GM19239 (cell line): Measurements from ENCODE around the gene MOV10.
"Not testable (repeated sequence)": the region's sequence is repeated elsewhere in the genome, so short reads cannot be mapped to it uniquely, and the experiment has no call there.

Experiments used
- DNase-seq: peaks from one replicate; pipeline ENCODE4 v3.0.0; 2011; ENCODE audit warnings: low spot score; ENCODE audit not compliant: insufficient read length
- FAIRE-seq: peaks from 2 replicates; lab custom pipeline; 2011; peaks lifted over from hg19 to GRCh38; lab: Jason Lieb, UNC

MOV10 gene, protein sequence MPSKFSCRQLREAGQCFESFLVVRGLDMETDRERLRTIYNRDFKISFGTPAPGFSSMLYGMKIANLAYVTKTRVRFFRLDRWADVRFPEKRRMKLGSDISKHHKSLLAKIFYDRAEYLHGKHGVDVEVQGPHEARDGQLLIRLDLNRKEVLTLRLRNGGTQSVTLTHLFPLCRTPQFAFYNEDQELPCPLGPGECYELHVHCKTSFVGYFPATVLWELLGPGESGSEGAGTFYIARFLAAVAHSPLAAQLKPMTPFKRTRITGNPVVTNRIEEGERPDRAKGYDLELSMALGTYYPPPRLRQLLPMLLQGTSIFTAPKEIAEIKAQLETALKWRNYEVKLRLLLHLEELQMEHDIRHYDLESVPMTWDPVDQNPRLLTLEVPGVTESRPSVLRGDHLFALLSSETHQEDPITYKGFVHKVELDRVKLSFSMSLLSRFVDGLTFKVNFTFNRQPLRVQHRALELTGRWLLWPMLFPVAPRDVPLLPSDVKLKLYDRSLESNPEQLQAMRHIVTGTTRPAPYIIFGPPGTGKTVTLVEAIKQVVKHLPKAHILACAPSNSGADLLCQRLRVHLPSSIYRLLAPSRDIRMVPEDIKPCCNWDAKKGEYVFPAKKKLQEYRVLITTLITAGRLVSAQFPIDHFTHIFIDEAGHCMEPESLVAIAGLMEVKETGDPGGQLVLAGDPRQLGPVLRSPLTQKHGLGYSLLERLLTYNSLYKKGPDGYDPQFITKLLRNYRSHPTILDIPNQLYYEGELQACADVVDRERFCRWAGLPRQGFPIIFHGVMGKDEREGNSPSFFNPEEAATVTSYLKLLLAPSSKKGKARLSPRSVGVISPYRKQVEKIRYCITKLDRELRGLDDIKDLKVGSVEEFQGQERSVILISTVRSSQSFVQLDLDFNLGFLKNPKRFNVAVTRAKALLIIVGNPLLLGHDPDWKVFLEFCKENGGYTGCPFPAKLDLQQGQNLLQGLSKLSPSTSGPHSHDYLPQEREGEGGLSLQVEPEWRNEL

DNA sequence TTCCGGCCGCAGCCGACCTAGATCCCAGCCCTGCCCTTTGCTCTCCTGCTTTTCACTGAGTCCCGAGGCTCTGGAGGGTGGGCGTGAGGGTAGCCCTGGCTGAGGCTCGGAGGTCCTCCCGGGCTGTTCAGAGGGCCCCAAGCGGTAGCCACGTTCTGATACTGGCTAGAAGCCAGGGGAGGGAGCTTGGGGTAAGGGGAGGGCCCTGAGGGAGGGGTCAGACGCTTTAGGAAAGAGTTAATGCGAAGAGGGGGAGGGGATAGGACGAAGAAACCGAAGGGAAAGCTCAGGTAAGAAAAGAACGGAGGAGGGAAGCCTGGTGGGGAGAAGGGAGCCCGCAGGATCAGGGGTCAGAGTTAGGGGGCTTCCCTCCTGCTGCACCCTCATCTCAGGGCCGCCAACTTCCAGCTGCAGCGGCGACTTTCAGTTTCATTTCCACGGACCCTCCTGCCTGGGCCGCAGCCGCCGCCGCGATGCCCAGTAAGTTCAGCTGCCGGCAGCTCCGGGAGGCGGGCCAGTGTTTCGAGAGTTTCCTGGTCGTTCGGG is at the start of gene MOV10:
TSS of gene MOV10 (plus strand) at position 220 of the 546 bp plus-strand sequence. CDS start at position 474, 254 bp downstream.
- DNase-seq: peak; percentile 62
- peak; percentile 31 for FAIRE-seq

DNA sequence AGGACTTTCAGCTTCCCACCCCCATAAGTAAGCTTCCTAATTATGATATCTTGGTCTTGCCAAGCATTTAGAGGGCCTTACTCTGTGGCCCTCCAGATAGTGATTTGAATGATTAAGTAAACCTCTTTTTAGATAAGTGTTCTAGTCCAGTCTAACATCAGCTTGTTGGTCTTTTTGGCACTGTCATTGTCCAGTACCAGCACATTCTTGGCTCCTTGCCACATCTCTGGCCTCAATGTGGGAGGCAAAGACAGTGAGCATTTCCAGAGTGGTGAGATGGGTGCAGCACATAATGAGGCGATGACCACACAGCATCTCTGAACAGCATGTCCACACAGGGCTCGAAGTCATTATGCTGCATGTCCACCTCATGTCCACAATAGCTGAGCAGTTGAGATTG is 48.8 kb upstream of the MOV10 start:
- DNase-seq (no peak), FAIRE-seq (no peak)

DNA sequence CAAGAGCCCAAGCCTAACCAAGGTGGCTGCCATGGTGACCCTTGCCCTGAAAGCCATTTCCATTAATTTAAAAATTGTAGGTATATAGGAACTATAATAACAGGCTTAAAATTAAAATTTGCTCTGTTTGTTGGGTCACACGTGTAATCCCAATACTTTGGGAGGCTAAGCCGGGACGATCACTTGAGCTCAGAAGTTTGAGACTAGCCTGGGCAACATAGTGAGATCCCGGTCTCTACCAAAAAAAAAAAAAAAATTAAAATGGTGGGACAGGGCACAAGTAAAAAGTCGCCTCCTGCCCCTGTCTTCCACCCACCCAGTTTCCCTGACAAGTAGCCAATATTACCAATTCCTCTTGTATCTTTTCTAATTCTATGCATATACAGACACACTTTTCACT is 48.3 kb upstream of the MOV10 start:
- FAIRE-seq (no peak), DNase-seq (no peak)

DNA sequence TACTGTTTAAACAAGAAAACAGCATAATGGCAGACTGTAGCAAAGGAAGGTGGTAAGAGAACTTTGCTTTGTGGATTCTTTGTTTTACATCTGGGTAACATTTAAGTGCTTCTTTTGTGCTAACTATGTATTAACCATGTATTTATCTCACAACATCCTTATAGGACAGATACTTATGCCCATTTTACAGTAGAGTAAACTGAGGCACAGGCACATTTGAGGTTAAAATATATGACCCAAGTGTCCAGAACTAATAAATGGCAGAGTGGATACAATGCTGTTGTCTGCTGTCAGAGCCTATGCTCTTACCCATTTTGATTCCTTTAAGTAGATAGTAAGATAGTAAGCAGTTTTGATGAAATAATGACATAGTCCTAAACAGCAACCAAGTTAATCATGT is 47.6 kb upstream of the MOV10 start:
- no peak for DNase-seq
- no peak for FAIRE-seq

DNA sequence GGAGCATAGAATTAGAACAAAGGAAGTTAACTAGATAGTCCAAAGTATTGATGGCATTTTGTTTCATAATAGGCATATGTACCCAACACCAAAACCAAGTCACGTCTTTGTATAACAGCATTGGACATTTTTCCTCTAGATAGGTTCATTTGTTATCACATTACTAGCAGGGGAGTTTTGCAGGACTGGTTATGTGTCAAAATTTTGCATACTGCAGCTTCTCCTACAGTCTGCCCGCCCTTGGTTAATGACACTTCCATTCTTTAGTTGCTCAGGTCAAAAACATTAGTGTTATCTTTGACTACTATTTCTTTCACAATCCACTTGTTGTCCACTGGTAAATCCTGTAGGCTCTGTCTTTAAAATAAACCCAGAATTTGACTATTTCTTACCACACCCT is 45.9 kb upstream of the MOV10 start:
- DNase-seq: no peak
- FAIRE-seq: no peak

DNA sequence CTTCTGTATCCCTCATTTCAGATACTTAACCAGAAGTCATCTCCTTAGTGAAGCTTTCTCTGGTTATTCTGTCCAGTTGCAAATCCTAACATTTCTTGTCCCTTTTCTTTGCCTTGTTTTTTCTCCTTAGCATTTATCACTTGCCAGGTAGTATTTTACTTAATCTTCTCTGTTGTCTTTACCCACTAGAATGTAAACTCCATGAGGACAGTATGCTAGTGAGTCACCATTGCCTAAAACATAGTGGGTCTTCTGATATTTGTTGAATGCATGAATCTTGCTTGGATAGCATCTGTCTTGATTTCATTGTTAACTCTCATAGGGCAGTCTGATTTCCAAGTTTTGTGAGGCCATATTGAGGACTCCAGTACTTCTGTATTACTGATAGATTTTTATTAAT is 45.2 kb upstream of the MOV10 start:
- no peak for FAIRE-seq
- DNase-seq: no peak

DNA sequence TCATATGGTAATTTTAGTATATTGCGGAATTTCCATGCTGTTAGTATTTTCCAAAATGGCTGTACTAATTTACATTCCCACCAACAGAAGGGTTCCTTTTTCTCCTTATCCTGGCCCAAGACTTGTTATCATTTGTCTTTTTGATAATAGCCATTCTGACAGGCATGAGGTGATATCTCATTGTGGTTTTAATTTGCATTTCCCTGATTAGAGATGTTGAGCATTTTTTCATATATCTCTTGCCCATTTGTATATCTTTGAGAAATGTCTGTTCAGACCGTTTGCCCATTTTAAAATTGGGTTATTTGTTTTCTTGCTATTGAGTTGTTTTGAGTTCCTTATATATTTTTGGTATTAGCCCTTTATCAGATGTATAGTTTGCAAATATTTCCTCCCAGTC is 40.8 kb upstream of the MOV10 start:
- no peak for DNase-seq
- no peak for FAIRE-seq

DNA sequence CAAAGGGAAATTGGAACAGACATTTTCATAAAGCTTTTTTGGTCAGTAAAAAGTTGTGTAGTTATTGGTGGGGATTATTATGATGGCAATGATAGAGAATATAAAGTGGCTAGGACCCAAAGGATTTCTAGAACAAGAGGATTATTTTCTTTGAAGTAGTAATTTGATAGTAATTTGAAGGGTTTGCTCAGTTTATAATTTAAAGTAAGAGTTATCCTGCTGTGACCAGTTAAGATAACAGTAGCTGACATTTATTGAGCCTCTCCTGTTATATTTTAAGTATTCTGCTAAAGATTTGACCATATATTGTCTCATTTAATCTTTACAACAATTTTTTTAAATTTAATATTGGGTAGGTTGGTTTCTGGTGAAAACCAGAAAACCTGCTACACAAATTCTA is 40.1 kb upstream of the MOV10 start:
- DNase-seq: no peak
- FAIRE-seq: no peak

DNA sequence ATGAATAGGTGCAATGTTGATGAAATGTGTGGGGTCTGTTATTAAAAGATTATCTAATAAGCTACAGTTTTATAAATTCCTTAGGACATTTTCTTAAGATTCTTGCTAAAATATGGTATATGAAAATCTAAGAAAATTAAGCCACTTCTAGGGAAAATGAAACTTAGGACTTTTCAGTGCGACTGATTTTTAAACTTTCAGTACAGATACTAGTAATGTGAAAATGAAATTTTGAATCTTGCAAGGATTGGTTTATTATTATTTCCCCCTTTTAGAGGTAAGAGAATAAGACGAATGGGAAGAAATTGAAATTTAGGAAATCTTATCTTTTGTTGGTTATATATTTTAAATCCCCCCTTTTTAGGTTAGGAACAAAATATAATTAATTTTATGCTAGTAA is 38.4 kb upstream of the MOV10 start:
- FAIRE-seq (no peak), DNase-seq (no peak)

DNA sequence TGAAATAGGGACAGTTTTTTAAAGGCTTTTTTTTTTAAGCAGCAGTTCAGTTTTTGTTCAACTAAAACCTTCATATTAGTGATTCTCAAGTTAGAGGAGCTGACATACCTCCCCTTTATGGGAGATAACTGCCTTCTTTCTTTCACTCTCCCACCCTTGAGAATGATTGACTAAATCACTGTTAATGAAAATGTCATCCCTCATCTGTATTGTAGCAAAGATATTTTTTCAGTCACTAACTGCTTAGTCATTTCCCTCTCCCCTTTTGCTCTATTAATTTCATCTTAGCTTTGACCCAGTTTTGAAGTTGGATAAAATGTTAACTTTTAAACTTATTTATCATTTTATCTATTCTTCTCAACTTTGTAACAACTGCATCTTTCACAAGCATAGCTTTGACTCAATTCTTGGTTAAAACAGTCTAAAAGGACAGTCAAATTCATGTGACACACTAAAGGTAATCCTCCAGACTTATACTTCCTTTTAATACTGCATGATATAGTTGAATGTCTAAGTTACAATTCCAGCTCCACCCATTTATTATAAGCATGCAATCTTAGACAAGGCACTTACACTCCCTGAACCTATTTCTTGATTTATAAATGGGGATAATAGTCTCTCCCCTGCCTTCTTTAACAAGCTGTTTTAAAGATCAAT is 37.7 kb upstream of the MOV10 start:
- FAIRE-seq (no peak), DNase-seq (no peak)

DNA sequence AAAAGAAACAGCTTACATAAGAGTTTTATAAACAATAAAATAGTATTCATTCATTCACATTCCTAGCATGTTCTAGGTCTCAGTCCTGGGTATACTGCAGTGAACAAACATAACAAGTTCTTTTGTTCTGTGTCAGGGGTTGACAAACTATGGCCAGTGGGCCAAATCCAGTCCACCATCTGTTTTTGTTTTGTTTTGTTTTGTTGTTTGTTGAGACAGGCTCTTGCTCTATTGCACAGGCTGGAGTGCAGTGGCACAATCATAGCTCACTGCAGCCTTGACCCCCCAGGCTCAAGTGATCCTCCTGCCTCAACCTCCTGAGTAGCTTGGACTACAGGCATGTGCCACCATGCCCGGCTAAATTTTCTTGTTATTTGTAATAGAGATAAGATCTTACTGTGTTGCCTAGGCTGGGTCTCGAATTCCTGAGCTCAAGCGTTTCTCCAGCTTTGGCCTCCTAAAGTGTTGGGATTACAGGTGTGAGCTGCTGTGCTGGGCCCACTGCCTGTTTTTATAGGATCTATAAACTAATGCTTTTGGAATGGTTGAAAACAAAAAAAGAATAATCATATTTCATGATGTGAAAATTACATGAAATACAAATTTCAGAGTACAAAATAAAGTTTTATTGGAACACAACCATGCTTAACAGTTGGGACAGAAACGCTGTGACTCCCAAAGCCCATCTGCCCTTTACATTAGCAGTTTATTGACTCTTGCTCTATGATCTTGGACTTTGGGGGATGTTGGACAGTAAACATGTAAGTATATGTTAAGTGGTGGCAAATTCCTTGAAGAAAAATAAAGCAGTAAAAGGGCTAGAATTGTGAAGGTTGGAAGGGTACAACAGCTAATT is 37.0 kb upstream of the MOV10 start:
- FAIRE-seq (no peak), DNase-seq (no peak)

DNA sequence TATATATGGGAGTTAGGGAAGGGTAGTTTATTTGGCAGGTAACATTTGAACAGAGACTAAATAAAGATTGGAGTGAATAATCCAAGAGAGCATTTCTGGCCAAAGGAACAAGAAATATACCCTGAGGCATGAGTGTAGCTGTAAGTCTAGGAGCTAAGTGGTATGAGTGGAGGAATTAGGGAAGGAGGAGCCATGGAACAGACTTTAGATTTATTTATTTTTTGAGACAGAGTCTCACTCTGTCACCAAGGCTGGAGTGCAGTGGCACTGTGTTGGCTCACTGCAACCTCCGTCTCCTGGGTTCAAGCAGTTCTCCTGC is 36.4 kb upstream of the MOV10 start:
- no peak for DNase-seq
- FAIRE-seq: no peak

DNA sequence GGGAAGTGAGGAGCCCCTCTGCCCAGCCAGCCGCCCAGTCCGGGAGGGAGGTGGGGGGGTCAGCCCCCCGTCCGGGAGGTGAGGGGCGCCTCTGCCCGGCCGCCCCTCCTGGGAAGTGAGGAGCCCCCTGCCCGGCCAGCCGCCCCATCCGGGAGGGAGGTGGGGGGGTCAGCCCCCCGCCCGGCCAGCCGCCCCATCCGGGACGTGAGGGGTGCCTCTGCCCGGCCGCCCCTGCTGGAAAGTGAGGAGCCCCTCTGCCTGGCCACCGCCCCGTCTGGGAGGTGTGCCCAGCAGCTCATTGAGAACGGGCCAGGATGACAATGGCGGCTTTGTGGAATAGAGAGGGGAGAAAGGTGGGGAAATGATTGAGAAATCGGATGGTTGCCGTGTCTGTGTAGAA is 34.0 kb upstream of the MOV10 start:
- not testable (repeated sequence) for DNase-seq, FAIRE-seq

DNA sequence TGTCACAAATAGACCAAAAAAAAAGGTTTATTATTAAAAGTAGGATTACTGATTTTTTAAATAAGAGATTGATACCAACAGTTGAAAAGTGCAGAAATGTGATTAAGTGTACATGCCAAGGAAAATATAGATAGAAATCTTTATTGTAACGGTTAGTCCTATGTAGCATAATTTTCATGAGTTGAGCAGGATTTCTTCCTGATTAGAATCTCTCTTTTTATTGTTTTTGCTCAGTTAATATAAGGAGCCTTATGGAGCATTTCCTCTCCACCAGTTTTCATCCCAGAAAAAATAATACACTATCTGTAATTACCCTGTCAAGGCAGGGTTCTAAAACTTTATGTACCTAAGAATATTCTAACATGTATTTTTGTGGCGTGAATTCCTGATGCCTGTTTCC is 31.4 kb upstream of the MOV10 start:
- no peak for DNase-seq
- FAIRE-seq: no peak

DNA sequence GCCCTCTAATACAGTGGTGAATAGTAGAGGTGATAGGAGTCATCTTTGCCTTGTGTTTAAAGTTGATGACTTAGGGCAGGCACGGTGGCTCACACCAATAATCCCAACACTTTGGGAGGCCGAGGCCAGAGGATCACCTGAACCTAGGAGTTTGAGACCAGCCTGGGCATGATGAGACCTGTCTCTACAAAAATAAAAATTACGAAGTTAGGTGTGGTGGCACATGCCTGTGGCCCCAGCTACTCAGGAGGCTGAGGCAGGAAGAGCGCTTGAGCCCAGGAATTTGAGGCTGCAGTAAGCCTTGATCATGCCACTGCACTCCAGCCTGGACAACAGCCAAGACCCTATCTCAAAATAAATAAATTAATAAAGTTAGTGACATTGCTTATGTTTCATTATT is 28.2 kb upstream of the MOV10 start:
- DNase-seq: no peak
- no peak for FAIRE-seq

DNA sequence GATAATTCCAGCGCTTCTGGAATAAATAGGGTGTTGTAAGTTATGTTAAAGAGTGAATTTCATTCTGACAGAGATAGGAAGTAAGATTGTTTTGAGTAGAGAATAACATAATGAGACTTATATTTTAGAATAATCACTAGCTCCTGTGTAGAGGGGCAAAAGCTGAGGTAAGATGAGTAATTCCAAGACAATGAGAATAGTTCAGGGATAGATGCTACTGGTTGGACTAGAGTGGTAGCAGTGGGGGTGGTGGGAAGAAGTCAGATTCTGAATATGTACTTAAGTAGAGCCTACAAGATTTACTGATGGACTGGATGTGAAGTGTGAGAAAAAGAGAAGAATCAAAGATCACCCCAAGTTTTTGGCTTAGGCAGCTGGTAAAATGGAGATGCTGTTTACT is 23.3 kb upstream of the MOV10 start:
- no peak for DNase-seq
- FAIRE-seq: no peak

DNA sequence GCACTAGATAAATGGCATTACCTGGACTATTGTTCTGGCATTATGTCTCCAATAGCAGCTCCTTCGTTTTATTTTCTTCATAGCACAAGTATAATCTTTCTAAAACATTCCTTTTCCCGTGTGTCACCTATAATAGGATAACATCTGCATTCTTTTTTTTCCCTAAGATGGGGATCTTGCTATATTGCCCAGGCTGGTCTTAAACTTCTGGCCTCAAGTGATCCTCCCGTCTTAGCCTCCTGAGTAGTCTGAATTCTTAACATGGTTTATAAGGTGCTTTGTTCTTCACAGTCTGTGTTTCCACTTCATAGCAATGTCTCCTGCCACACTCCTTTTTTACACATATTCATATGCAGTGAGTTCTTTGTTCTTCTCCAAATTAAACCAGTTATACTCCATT is 8.6 kb upstream of the MOV10 start:
- DNase-seq: no peak
- FAIRE-seq: no peak

DNA sequence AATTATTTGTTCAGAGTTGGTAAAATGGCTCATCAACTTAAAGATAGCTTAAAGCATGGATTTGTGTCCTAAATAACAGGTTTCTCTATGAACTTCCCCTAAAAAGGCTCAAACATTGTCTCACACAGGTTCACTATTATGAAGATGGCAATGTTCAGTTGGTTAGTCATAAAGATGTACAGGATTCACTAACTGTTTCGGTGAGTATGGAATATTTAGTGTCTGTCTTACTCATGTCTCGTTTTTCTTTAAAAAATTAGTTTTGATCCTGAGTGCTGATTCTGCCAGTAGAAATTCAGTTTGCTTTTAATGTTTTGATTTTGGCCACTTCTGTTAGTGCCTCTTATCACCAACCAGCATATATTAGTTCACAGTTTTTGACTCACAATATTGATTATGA is 7.5 kb upstream of the MOV10 start:
- FAIRE-seq (no peak), DNase-seq (no peak)

DNA sequence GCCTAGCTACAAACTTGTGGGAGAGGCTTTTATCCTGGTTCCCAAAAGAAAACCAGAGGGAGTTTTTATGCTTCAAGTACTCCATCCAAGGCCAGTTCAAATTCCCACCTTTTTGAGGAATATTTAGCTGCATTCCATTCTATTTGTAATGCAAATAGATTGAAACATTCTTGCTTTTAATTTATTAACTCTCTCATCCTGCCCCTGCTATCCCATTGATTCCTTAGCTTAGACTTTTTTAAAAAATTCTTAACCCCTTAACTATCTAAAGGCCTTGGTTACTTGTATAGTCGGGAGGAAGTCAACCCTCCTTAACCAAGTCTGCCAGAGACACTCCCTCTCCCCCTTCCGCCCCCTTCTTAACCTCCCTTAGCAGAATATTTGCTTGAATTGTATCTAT is 2.5 kb upstream of the MOV10 start:
- no peak for DNase-seq
- no peak for FAIRE-seq

DNA sequence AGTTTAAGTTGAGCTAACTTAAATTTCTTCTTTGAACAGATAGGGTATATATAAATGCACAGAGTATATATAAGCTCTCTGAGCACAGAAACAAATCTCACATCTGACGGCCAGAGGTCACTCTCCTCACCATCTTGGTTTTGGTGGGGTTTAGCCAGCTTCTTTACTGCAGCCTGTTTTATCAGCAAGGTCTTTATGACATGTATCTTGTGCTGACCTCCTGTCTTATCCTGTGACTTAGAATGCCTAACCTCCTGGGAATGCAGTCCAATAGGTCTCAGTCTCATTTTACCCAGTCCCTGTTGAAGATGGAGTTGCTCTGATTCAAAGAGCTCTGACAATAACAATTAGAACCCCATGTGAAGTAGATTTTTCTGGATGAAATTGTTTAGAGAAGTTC is 1.6 kb upstream of the MOV10 start:
- FAIRE-seq (no peak), DNase-seq (no peak)
